ENCODE data around the gene ATXN10.

ATXN10 gene

DNA sequence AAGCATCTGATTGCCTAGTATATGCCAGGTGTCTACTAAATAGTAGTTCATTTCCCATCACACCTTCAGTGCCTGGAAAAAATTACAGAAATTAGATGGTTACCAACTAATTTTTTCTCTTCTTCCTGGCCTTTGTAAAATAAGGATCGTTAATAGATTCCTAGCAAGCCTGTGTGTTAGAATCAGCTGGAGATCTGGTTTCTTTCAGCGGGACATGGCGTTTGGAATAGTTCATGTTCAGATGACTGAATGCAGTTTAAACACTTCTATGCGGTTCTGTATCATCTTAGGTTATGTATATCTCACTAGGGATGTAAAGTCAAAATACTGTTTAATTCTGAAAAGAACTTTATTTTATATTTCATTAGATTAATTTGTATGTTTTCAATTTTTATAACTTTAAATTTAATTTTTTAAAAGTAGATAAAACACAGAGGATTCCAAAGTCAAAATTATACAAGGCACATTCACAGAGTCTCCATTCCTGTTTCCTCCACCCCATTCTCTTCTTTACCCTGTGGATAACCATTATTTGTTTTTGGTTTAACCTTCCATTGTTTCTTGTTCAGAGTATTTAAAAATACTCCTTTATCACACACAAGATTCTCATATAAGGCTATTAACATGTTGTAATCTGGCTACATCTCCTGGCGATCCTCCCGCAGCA, 132.8 kb downstream of the ATXN10 start:
- Histone ChIP-seq H3K79me2 (ENCODE audit: insufficient read depth, low read length) (no peaks in the 10 kb centered on the region), H4K20me1 (ENCODE audit: insufficient read depth, low read length) (no peaks in the 10 kb centered on the region), H3K4me2 (ENCODE audit: low read length) (no peak overlapping the region), H3K27ac (ENCODE audit: low read depth, low read length, poor library complexity, severe bottlenecking) (no peak overlapping the region), H3K36me3 (ENCODE audit: insufficient read depth, low read length) (peaks cover 94% of the 10 kb centered on the region), H3K9me2 (ENCODE audit: low read depth, low read length) (no peaks in the 10 kb centered on the region), H3K9me3 (ENCODE audit: low read length) (no peaks in the 10 kb centered on the region), H3K4me3 (ENCODE audit: low read depth, low read length, poor library complexity, severe bottlenecking) (no peak overlapping the region), H2AFZ (ENCODE audit: low read length) (no peak overlapping the region), H3K4me1 (ENCODE audit: insufficient read depth, low read length, severe bottlenecking) (no peaks in the 10 kb centered on the region), H3K9ac (ENCODE audit: low read length) (no peak overlapping the region), H3F3A (ENCODE audit: insufficient read depth, low read length) (no peaks in the 10 kb centered on the region; the same call in 1 of the 2 replicates), H3K27me3 (ENCODE audit: insufficient read depth, low read length) (no peaks in the 10 kb centered on the region)
- TF ChIP-seq, protein P1, sequence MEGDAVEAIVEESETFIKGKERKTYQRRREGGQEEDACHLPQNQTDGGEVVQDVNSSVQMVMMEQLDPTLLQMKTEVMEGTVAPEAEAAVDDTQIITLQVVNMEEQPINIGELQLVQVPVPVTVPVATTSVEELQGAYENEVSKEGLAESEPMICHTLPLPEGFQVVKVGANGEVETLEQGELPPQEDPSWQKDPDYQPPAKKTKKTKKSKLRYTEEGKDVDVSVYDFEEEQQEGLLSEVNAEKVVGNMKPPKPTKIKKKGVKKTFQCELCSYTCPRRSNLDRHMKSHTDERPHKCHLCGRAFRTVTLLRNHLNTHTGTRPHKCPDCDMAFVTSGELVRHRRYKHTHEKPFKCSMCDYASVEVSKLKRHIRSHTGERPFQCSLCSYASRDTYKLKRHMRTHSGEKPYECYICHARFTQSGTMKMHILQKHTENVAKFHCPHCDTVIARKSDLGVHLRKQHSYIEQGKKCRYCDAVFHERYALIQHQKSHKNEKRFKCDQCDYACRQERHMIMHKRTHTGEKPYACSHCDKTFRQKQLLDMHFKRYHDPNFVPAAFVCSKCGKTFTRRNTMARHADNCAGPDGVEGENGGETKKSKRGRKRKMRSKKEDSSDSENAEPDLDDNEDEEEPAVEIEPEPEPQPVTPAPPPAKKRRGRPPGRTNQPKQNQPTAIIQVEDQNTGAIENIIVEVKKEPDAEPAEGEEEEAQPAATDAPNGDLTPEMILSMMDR (IDR thresholded peaks at IDR 0.05; ENCODE audit: low read length), result no peak
- no peak for TF ChIP-seq EZH2 (IDR thresholded peaks at IDR 0.05; ENCODE audit: borderline replicate concordance, low read length)

DNA sequence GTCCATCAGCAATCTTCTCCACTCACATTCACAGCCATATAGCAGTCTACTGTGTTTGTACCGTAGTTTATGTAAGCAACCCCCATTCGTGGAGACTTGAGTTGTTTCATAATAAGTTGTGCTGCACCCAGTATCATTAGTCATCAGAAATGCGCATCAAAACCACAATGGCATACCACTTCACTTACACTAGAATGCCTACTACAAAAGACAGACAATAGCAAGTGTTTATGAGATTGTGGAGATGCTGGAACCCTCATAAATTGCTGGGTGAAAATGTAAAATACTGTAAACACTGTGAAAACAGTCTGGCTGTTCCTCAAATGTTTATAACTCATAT, 133.3 kb downstream of the ATXN10 start:
- Histone ChIP-seq H2AFZ (ENCODE audit: low read length) (no peak overlapping the region), H3K36me3 (ENCODE audit: insufficient read depth, low read length) (peaks cover 91% of the 10 kb centered on the region), H4K20me1 (ENCODE audit: insufficient read depth, low read length) (no peaks in the 10 kb centered on the region), H3K79me2 (ENCODE audit: insufficient read depth, low read length) (no peaks in the 10 kb centered on the region; the same call in 1 of the 2 replicates), H3K9me2 (ENCODE audit: low read depth, low read length) (no peaks in the 10 kb centered on the region), H3K9me3 (ENCODE audit: low read length) (no peaks in the 10 kb centered on the region), H3K9ac (ENCODE audit: low read length) (no peak overlapping the region), H3K4me2 (ENCODE audit: low read length) (no peak overlapping the region), H3F3A (ENCODE audit: insufficient read depth, low read length) (no peaks in the 10 kb centered on the region), H3K4me1 (ENCODE audit: insufficient read depth, low read length, severe bottlenecking) (no peaks in the 10 kb centered on the region), H3K27ac (ENCODE audit: low read depth, low read length, poor library complexity, severe bottlenecking) (no peak overlapping the region), H3K4me3 (ENCODE audit: low read depth, low read length, poor library complexity, severe bottlenecking) (no peak overlapping the region), H3K27me3 (ENCODE audit: insufficient read depth, low read length) (no peaks in the 10 kb centered on the region)
- TF ChIP-seq EZH2 (IDR thresholded peaks at IDR 0.05; ENCODE audit: borderline replicate concordance, low read length), result no peak
- TF ChIP-seq, protein P1 (IDR thresholded peaks at IDR 0.05; ENCODE audit: low read length), result no peak

DNA sequence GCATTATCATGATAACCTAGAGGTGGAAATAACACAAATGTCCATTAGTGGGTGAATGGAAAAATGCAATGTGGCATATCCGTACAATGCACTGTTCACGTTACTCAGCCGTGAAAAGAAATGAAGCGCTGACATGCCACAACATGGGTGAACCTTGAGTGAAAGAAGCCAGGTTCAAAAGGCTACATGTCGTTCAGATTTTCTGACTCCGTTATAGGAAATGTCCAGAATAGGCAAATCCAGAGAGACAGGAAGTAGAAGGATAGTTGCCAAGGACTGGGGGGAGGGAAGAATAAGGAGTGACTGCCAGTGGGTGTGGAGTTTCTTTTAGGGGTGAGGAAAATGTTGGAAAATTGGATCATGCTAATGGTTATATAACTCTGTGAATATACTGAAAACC, 133.8 kb downstream of the ATXN10 start:
- Histone ChIP-seq H3K4me2 (ENCODE audit: low read length) (no peak overlapping the region), H3K9ac (ENCODE audit: low read length) (no peak overlapping the region), H3K4me1 (ENCODE audit: insufficient read depth, low read length, severe bottlenecking) (no peaks in the 10 kb centered on the region), H2AFZ (ENCODE audit: low read length) (no peak overlapping the region), H4K20me1 (ENCODE audit: insufficient read depth, low read length) (no peaks in the 10 kb centered on the region), H3K27me3 (ENCODE audit: insufficient read depth, low read length) (no peaks in the 10 kb centered on the region), H3K4me3 (ENCODE audit: low read depth, low read length, poor library complexity, severe bottlenecking) (no peak overlapping the region), H3F3A (ENCODE audit: insufficient read depth, low read length) (no peaks in the 10 kb centered on the region), H3K27ac (ENCODE audit: low read depth, low read length, poor library complexity, severe bottlenecking) (no peak overlapping the region), H3K36me3 (ENCODE audit: insufficient read depth, low read length) (peaks cover 91% of the 10 kb centered on the region), H3K79me2 (ENCODE audit: insufficient read depth, low read length) (no peaks in the 10 kb centered on the region; the same call in 1 of the 2 replicates), H3K9me3 (ENCODE audit: low read length) (no peaks in the 10 kb centered on the region), H3K9me2 (ENCODE audit: low read depth, low read length) (no peaks in the 10 kb centered on the region)
- no peak for TF ChIP-seq EZH2 (IDR thresholded peaks at IDR 0.05; ENCODE audit: borderline replicate concordance, low read length)
- TF ChIP-seq, protein P1 (IDR thresholded peaks at IDR 0.05; ENCODE audit: low read length), result no peak

Measured in OCI-LY1 (cell line).